ENCODE measurements around the gene LIN9. TPM values are rescaled to one million over a fixed set of nuclear protein-coding genes. Genes with fewer than 3 reads are reported as not detected.
A peak's percentile ranks its signal among the peaks of the same experiment; 100 is the strongest.

Gene LIN9
- total and polyA plus RNA-seq, 2 of the 13 experiments (the other 11 are each of a cell fraction or from before 2014, with no cell fraction given): 3.0 to 10.0 TPM

- TF ChIP-seq ZNF430 (CRISPR knock-in tag; IDR thresholded peaks at IDR 0.05) (no peak), CCDC6 (CRISPR knock-in tag; IDR thresholded peaks at IDR 0.05) (peak; percentile 41; the same call in 1 of the 2 replicates), SP1 (IDR thresholded peaks at IDR 0.05) (no peak), SP1 (CRISPR knock-in tag; IDR thresholded peaks at IDR 0.05) (no peak), ZNF615 (CRISPR knock-in tag; IDR thresholded peaks at IDR 0.05; ENCODE audit: borderline replicate concordance) (no peak), HMG20B (CRISPR knock-in tag; conservative IDR thresholded peaks at IDR 0.05) (no peak), ATF5 (CRISPR knock-in tag; IDR thresholded peaks at IDR 0.05; ENCODE audit: low read depth) (0 out of 2 replicates have a peak, but pooled peaks have one; percentile 30), ZNF570 (CRISPR knock-in tag; IDR thresholded peaks at IDR 0.05; ENCODE audit: borderline replicate concordance) (no peak), ZNF333 (CRISPR knock-in tag; IDR thresholded peaks at IDR 0.05; ENCODE audit: borderline replicate concordance) (no peak), ATRX (CRISPR knock-in tag; IDR thresholded peaks at IDR 0.05; ENCODE audit: borderline replicate concordance) (no peak), ZNF614 (CRISPR knock-in tag; IDR thresholded peaks at IDR 0.05; ENCODE audit: borderline replicate concordance) (no peak), ELF3 (CRISPR knock-in tag; IDR thresholded peaks at IDR 0.05) (no peak), LCORL (IDR thresholded peaks at IDR 0.05) (no peak), LCORL (CRISPR knock-in tag; IDR thresholded peaks at IDR 0.05) (no peak), CENPT (CRISPR knock-in tag; IDR thresholded peaks at IDR 0.05; ENCODE audit: low read depth) (no peak), ZNF569 (CRISPR knock-in tag; IDR thresholded peaks at IDR 0.05; ENCODE audit: borderline replicate concordance) (no peak), KLF12 (CRISPR knock-in tag; IDR thresholded peaks at IDR 0.05; ENCODE audit: borderline replicate concordance) (peak; percentile 16; the same call in 1 of the 2 replicates), ZBTB14 (CRISPR knock-in tag; IDR thresholded peaks at IDR 0.05) (no peak), MBNL3 (CRISPR knock-in tag; conservative IDR thresholded peaks at IDR 0.05) (no peak), KDM1A (CRISPR knock-in tag; IDR thresholded peaks at IDR 0.05) (no peak), MLXIP (CRISPR knock-in tag; IDR thresholded peaks at IDR 0.05; ENCODE audit: borderline replicate concordance) (no peak), ZNF678 (CRISPR knock-in tag; IDR thresholded peaks at IDR 0.05) (no peak), CEBPB (IDR thresholded peaks at IDR 0.05; ENCODE audit: borderline replicate concordance, low read depth, low read length) (no peak), EZH2 (conservative IDR thresholded peaks at IDR 0.05; ENCODE audit: low read depth, low read length) (no peak), MED13 (CRISPR knock-in tag; IDR thresholded peaks at IDR 0.05) (peak; percentile 12; the same call in 1 of the 2 replicates), ZBTB7B (CRISPR knock-in tag; IDR thresholded peaks at IDR 0.05) (peak; percentile 23; the same call in 1 of the 2 replicates), EHMT2 (IDR thresholded peaks at IDR 0.05; ENCODE audit: borderline replicate concordance, low read depth, low read length) (no peak), ATF7 (IDR thresholded peaks at IDR 0.05) (no peak), ATF7 (CRISPR knock-in tag; IDR thresholded peaks at IDR 0.05) (0 out of 2 replicates have a peak, but pooled peaks have one; percentile 22), ARHGAP35 (CRISPR knock-in tag; IDR thresholded peaks at IDR 0.05; ENCODE audit: borderline replicate concordance) (no peak)
Observed at GRCh38 chr1:226223786-226224244, 85.1 kb downstream of the LIN9 start (continued).
